Effector memory CD8-positive, alpha-beta T cell (primary cell): Measurements from ENCODE around the gene CDH2.

Source experiments
- ATAC-seq: fragments of 150-1000 bp; cut with Tn5 transposase; replicated peaks from 2 replicates; pipeline ENCODE4 v1.10.0; 2021; ENCODE audit warnings: mild to moderate bottlenecking, moderate library complexity
- DNase-seq, 3 experiments: peaks; one replicate each; pipeline ENCODE4 v3.0.0; 2021
- H3K27ac Mint-ChIP-seq, 2 donors: one replicate each; pipeline ENCODE4 v1.8.0; 2022; ENCODE audit warnings: mild to moderate bottlenecking in 2 of 2, mixed read lengths in 2 of 2, moderate library complexity in 2 of 2
- H3K27me3 Mint-ChIP-seq, 2 donors: one replicate each; pipeline ENCODE4 v1.8.0; 2022; ENCODE audit warnings: mixed read lengths in 2 of 2
- H3K36me3 Mint-ChIP-seq: one replicate; pipeline ENCODE4 v1.8.0; 2022; ENCODE audit warnings: mild to moderate bottlenecking, moderate library complexity, mixed read lengths; ENCODE audit not compliant: insufficient read depth
- H3K4me1 Mint-ChIP-seq, 2 donors: one replicate each; pipeline ENCODE4 v1.8.0; 2022; ENCODE audit warnings: low read depth in 2 of 2, mixed read lengths in 2 of 2
- H3K4me3 Mint-ChIP-seq, 2 donors: one replicate each; pipeline ENCODE4 v1.8.0; 2022; ENCODE audit warnings: mild to moderate bottlenecking in 2 of 2, mixed read lengths in 2 of 2, moderate library complexity in 2 of 2
- H3K9me3 Mint-ChIP-seq, 2 donors: one replicate each; pipeline ENCODE4 v1.8.0; 2022; ENCODE audit warnings: mixed read lengths in 2 of 2

CDH2 gene

GRCh38 chr18:28177828-28178635 lies 1.1 kb upstream of the CDH2 start:
- H3K9me3 Mint-ChIP-seq: peaks cover 0 to 5% of the 10 kb centered on the region in 2 donors
- H3K27ac Mint-ChIP-seq: no peak overlapping the region
- peak overlapping the region; percentile 60 to 67 for H3K4me3 Mint-ChIP-seq
- peaks cover 24 to 36% of the 10 kb centered on the region in 2 donors for H3K27me3 Mint-ChIP-seq
- ATAC-seq (peak; percentile 55), DNase-seq (no peak)
- peaks cover 0 to 5% of the 10 kb centered on the region in 2 donors for H3K4me1 Mint-ChIP-seq
- H3K36me3 Mint-ChIP-seq: peaks cover 4% of the 10 kb centered on the region

GRCh38 chr18:28176698-28176947 lies 307 bp downstream of the CDH2 start:
- no peak for DNase-seq
- Mint-ChIP-seq H3K27ac (no peak overlapping the region), H3K9me3 (peaks cover 0 to 5% of the 10 kb centered on the region in 2 donors), H3K36me3 (peaks cover 4% of the 10 kb centered on the region), H3K4me3 (peak overlapping the region; percentile 74 to 75), H3K27me3 (peaks cover 24 to 36% of the 10 kb centered on the region in 2 donors), H3K4me1 (peaks cover 0 to 5% of the 10 kb centered on the region in 2 donors)
- peak; percentile 15 for ATAC-seq

- no peak for ATAC-seq
- peaks cover 0 to 5% of the 10 kb centered on the region in 2 donors for H3K4me1 Mint-ChIP-seq
- no peak for DNase-seq
- H3K9me3 Mint-ChIP-seq: peaks cover 0 to 5% of the 10 kb centered on the region in 2 donors
- peaks cover 4% of the 10 kb centered on the region for H3K36me3 Mint-ChIP-seq
- no peak overlapping the region for H3K27ac Mint-ChIP-seq
- H3K27me3 Mint-ChIP-seq: peaks cover 24 to 36% of the 10 kb centered on the region in 2 donors
- H3K4me3 Mint-ChIP-seq: peak overlapping the region; percentile 74 to 75
Observed at GRCh38 chr18:28175930-28176697, 816 bp downstream of the CDH2 start.

GRCh38 chr18:28175150-28175929 lies 1.6 kb downstream of the CDH2 start:
- Mint-ChIP-seq H3K9me3 (peaks cover 0 to 5% of the 10 kb centered on the region in 2 donors), H3K27me3 (peaks cover 24 to 36% of the 10 kb centered on the region in 2 donors), H3K4me1 (peaks cover 0 to 5% of the 10 kb centered on the region in 2 donors), H3K27ac (no peak overlapping the region), H3K4me3 (peak overlapping the region; percentile 74 to 75), H3K36me3 (peaks cover 4% of the 10 kb centered on the region)
- ATAC-seq: no peak
- no peak for DNase-seq

GRCh38 chr18:28174181-28174905 lies 2.6 kb downstream of the CDH2 start:
- Mint-ChIP-seq H3K27me3 (peaks cover 24 to 36% of the 10 kb centered on the region in 2 donors), H3K36me3 (peaks cover 4% of the 10 kb centered on the region), H3K27ac (no peak overlapping the region), H3K9me3 (peaks cover 0 to 5% of the 10 kb centered on the region in 2 donors), H3K4me3 (no peak overlapping the region), H3K4me1 (peaks cover 0 to 5% of the 10 kb centered on the region in 2 donors)
- ATAC-seq (no peak), DNase-seq (no peak)

- Mint-ChIP-seq H3K4me3 (no peak overlapping the region), H3K27ac (no peak overlapping the region), H3K9me3 (peaks cover 0 to 5% of the 10 kb centered on the region in 2 donors), H3K4me1 (peaks cover 0 to 5% of the 10 kb centered on the region in 2 donors), H3K27me3 (peaks cover 14 to 23% of the 10 kb centered on the region in 2 donors), H3K36me3 (peaks cover 4% of the 10 kb centered on the region)
- ATAC-seq (no peak), DNase-seq (no peak)
Observed at GRCh38 chr18:28171837-28172236, 5.1 kb downstream of the CDH2 start.

- peaks cover 2% of the 10 kb centered on the region for H3K36me3 Mint-ChIP-seq
- DNase-seq: no peak
- H3K27me3 Mint-ChIP-seq: no peaks in the 10 kb centered on the region
- H3K27ac Mint-ChIP-seq: no peak overlapping the region
- H3K9me3 Mint-ChIP-seq: peaks cover 0 to 7% of the 10 kb centered on the region in 2 donors
- no peak overlapping the region for H3K4me3 Mint-ChIP-seq
- no peaks in the 10 kb centered on the region for H3K4me1 Mint-ChIP-seq
- no peak for ATAC-seq
Observed at GRCh38 chr18:28168725-28169124, 8.2 kb downstream of the CDH2 start.

GRCh38 chr18:28167835-28168349 lies 9.0 kb downstream of the CDH2 start:
- ATAC-seq (no peak), DNase-seq (no peak)
- Mint-ChIP-seq H3K4me1 (no peaks in the 10 kb centered on the region), H3K27me3 (no peaks in the 10 kb centered on the region), H3K9me3 (peaks cover under 1 to 7% of the 10 kb centered on the region in 2 donors), H3K4me3 (no peak overlapping the region), H3K36me3 (peaks cover 2% of the 10 kb centered on the region), H3K27ac (no peak overlapping the region)

- H3K36me3 Mint-ChIP-seq: peaks cover 2% of the 10 kb centered on the region
- ATAC-seq (no peak), DNase-seq (no peak)
- H3K27ac Mint-ChIP-seq: no peak overlapping the region
- peaks cover 4 to 14% of the 10 kb centered on the region in 2 donors for H3K9me3 Mint-ChIP-seq
- H3K27me3 Mint-ChIP-seq: no peaks in the 10 kb centered on the region
- no peaks in the 10 kb centered on the region for H3K4me1 Mint-ChIP-seq
- no peak overlapping the region for H3K4me3 Mint-ChIP-seq
Observed at GRCh38 chr18:28164771-28165483, 12.0 kb downstream of the CDH2 start.

GRCh38 chr18:28163201-28163775 lies 13.6 kb downstream of the CDH2 start:
- no peaks in the 10 kb centered on the region for H3K27me3 Mint-ChIP-seq
- no peak overlapping the region for H3K4me3 Mint-ChIP-seq
- ATAC-seq (no peak), DNase-seq (no peak)
- peaks cover 4 to 14% of the 10 kb centered on the region in 2 donors for H3K9me3 Mint-ChIP-seq
- H3K4me1 Mint-ChIP-seq: no peaks in the 10 kb centered on the region
- no peak overlapping the region for H3K27ac Mint-ChIP-seq
- H3K36me3 Mint-ChIP-seq: peaks cover 2% of the 10 kb centered on the region

- no peaks in the 10 kb centered on the region for H3K4me1 Mint-ChIP-seq
- ATAC-seq (no peak), DNase-seq (no peak)
- H3K36me3 Mint-ChIP-seq: peaks cover 2% of the 10 kb centered on the region
- no peaks in the 10 kb centered on the region for H3K27me3 Mint-ChIP-seq
- H3K27ac Mint-ChIP-seq: no peak overlapping the region
- no peak overlapping the region for H3K4me3 Mint-ChIP-seq
- H3K9me3 Mint-ChIP-seq: peaks cover 4 to 14% of the 10 kb centered on the region in 2 donors
Observed at GRCh38 chr18:28161608-28162599, 15.0 kb downstream of the CDH2 start.
